Adipose tissue (tissue), 3 donors: ENCODE results near the gene TWNK. TPM values are rescaled to one million over a fixed set of nuclear protein-coding genes. Genes with fewer than 3 reads are reported as not detected.

ENCODE experiments used
- H3K27ac ChIP-seq: one replicate; pipeline ENCODE4 v1.5.1; 2013; ENCODE audit warnings: low read depth, low read length
- WGBS, 3 donors: extraction: QIAGEN DNeasy Blood & Tissue Kit; methylation state at CpG; one replicate each; pipeline ENCODE4 v1.1.7; 2013; 5-methylcytosine and 5-hydroxymethylcytosine counted together
- polyA plus RNA-seq, 3 donors: library from polyadenylated mRNA; stranded (reverse); fragments of 200-250 nt; gene quantifications; one replicate each; pipeline ENCODE4 v1.2.3, GENCODE V29; 2013
- donor health status: healthy with polysubstance abuse.
- donor health status: Bipolar disorder and iron deficiency.
- donor health status: healthy.

Gene TWNK
- polyA plus RNA-seq, 3 donors: 3.7 to 9.0 (median 4.9) TPM

DNA sequence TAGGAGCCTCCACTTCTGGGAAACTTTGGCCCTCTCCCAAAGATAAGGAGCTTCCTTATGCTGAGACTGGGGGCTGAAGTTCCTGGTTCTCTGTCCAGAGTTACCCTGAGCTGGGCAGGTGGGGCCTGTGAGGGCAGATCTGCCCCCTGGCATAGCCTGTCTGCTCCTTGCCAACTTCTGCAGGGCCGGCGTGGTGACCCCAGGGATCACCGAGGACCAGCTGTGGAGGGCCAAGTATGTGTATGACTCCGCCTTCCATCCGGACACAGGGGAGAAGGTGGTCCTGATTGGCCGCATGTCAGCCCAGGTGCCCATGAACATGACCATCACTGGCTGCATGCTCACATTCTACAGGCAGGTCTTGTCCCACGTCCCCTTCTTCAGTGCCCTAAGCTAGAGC is 48.0 kb downstream of the TWNK start:
- WGBS, 3 donors: 86 to 94% (median 90%) methylated on average over 7 of the region's 7 CpGs
- no peak overlapping the region for H3K27ac ChIP-seq

DNA sequence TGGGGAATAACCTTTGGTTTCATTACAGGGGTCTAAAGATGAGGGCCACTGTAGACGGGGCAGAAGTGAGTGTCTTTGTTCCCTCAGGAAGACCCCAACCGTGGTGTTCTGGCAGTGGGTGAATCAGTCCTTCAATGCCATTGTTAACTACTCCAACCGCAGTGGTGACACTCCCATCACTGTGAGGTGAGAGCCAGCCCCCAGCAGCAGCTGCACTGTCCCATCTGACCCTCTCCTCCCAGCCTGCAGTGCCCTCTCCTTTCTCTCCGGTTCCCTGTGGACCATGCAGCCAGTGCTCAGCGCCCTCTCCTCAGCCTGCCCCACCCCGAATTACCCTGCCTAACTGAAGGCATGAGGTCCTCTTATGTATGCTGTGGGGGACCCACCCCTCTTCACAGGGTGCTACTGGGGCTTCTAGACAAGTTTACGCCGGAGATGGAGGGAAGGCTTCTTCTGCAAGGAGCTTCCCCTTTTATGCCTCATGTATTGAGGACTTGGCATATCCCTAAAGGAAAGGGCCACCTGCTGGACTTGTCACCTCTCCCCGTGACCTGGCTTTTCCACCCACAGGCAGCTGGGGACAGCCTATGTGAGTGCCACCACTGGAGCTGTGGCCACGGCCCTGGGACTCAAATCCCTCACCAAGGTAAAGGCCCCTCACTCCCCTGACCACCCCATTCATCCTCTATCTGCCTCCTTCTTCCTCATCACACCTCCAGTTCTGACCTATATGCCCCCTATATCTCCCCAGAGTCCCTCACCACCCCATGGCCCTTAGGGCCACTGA is 48.8 kb downstream of the TWNK start:
- H3K27ac ChIP-seq: no peak overlapping the region
- WGBS, 3 donors: 84 to 86% (median 84%) methylated on average over 10 of the region's 10 CpGs

DNA sequence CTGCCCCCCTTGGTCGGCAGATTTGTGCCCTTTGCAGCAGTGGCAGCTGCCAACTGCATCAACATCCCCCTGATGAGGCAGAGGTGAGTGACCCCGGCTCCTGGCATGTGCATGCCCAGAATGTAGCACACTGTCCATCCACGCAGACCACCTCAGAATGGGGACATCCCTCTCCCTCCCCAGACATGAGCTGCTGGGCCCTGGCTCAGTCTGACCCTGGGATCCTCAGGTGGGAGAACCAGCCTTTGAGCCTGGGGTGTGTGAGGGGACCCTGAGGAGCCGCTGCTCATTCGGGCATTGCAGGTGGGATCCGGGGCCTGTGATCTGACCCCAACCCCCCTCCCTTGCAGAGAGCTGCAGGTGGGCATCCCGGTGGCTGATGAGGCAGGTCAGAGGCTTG is 49.4 kb downstream of the TWNK start:
- no peak overlapping the region for H3K27ac ChIP-seq
- WGBS, 3 donors: 80 to 90% (median 86%) methylated on average over 7 of the region's 7 CpGs

DNA sequence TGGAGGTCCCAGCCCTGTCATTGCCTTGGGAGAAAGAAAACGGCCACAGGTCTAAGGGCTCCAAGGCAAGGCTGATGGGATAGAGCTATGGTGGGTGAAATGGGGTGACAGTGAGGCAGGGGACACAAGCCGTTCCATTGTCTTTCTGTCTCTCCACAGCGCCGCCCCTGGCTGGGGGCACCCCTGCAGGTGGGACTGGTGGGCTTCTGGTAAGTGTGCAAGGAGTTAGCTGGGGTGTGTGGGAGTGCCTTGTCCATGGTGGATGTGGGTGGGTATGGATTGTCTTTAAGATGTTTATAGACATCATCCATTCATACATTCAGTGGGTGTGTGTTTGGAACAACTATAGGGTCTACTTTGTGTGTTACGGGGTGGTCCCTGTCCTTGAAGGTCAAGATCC is 51.1 kb downstream of the TWNK start:
- WGBS, 3 donors: 75 to 82% (median 78%) methylated on average over 5 of the region's 5 CpGs

DNA sequence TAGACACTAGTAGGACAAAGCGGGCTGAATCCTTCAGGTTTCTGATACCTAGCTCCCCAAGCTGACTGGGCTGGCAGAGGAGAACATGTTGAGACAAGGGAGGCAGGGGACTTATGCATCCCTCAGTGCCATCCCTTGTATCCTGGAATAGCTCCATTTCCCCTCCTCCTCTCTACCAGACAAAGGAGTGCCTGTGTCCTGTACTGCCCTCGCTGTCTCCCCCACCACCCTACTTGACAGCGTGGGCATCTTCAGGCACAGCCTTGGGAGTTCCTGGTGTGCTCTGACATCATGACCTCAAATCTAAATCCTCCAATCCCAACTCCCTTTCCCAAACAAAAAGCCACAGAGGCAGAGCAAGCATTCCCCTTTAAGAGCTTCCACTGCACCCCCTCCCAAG is 52.7 kb downstream of the TWNK start:
- whole genome bisulfite sequencing, 3 donors: 91 to 97% (median 92%) methylated on average over 3 of the region's 3 CpGs
- no peak overlapping the region for H3K27ac ChIP-seq

More for the DNA sequence above, 51.1 kb downstream of the TWNK start:
- H3K27ac ChIP-seq: no peak overlapping the region

DNA sequence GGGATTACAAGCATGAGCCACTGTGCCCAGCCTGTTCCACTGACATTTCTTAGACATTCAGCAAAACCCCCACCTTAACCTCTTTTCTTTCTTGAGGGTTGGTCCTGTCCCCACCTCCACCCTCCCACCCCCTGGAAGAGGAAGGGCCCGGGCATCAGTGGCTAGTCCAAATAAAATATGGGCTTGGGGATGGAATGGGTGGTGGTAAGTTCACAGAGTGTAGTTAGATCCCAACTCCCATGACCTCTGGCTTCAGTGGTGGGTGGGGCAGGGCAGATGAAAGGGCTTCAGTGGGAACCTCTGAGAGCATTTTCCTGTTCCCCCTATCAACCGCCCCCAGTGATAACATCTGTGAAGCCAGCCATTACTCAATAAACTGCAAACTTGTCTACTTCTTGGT is 53.5 kb downstream of the TWNK start:
- 35 to 47% (median 42%) methylated on average over 2 of the region's 2 CpGs for WGBS, 3 donors
- H3K27ac ChIP-seq: no peak overlapping the region

DNA sequence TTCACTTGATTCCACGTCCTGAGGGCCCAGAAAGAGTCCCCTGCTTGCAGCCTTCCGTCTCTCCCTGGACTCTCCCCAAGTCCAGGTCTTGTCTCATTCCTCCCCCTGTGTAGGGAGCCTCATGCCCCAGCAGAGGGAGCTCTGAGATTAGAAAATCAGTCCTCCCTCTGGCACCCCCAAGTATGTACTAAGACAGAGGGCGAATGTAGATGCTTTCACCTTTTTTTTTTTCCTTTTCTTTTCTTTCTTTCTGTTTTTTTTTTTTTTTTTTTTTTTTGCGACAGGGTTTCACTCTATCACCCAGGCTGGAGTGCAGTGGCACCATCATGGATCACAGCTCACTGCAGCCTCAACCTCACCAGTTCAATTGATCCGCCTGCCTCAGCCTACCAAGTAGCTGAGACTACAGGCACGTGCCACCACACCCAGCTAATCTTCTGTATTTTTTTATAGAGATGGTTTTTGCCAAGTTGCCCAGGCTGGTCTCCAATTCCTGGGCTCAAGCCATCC is 54.0 kb downstream of the TWNK start:
- H3K27ac ChIP-seq: no peak overlapping the region
- 20 to 28% (median 22%) methylated on average over 6 of the region's 6 CpGs for WGBS, 3 donors

DNA sequence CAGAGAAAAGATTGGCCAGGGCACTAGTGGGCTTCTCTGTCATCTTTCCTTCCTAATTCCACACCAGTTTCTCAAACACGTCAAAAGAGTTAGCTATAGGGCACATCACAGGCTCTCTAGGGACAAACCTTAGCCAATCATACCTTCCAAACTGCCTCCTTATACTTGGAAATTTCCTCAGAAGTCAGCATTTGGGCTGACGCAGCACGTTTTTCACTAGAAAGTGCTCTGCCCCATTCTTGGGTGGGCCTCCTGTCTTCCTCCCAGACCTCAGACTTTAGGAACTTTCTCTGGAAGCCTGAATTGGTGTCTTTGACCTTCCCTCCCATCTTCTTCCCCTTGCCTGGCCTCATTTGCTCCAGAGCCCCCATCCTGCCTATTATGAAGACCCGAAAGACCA is 54.8 kb downstream of the TWNK start:
- 60 to 67% (median 62%) methylated on average over 4 of the region's 4 CpGs for WGBS, 3 donors
- no peak overlapping the region for H3K27ac ChIP-seq

DNA sequence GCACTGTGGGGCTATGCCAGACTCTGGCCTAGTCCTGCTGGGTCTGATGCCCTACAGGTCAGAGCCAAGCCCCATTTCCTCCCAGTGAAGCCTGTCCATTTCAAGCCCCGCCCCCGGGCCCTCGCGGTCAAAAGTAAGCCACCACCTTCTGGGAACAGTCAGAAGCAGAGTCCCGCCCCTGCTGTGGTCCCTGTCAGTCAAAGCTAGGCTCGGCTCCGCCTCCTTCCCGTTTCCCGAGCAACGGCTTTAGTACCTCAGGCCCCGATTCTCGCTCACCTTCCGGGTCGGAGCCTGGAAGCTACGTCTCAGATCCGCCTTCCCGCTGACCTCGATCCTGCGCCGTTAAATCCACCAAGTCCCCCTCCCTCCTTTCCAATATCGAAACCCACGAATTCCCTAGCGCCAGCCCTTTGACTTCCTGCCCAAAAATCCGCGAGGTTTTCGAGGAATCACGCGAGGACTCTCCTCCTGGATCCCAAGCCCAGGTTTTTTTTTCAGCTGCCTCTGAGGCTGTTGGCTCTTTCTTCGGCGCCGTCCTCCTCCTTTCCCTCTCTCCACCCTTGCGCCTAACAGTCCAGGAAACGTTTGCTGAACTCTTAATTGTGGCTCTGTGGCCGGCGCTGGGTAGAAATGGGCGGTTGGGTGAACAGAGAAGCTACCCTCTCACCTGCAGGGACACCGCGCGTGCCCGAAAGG is 55.5 kb downstream of the TWNK start:
- 2 to 4% (median 4%) methylated on average over 40 of the region's 40 CpGs for WGBS, 3 donors
- peak overlapping the region; percentile 46 for H3K27ac ChIP-seq

DNA sequence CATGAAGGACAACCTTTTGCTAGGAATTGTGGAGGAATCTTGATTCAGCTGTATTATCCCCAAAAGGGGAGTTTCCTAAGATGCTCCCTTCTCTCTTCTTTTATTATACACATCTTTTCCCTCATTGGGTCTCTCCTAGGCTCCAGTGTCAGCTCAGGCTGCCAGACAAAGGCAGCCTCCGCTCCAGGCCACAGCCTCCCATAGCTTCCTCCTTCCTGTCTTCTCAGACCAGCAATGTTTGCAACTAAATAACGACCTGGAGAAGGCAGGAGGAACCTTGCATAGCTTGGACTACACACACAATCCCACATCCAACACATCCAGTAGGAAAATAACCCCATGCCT is 56.0 kb downstream of the TWNK start:
- WGBS, 3 donors: 0 to 25% (median 14%) methylated on average over 2 of the region's 2 CpGs
- peak overlapping the region; percentile 46 for H3K27ac ChIP-seq

Other genes starting within 250 kb of the TWNK start
- gene PAX2, start 242.0 kb upstream of the TWNK start, polyA plus RNA-seq: under 1 TPM in 1 of 3 donors, not detected in 2; 0.17 TPM
- gene SLF2, start 74.6 kb upstream of the TWNK start, polyA plus RNA-seq: 1 to 10 TPM; 4.8 to 8.7 (median 6.1) TPM
- 10 to 100 TPM in 1 of 3 donors, 1 to 10 TPM in 2; 1.6 to 10.0 (median 2.3) TPM for gene SEMA4G, start 18.0 kb upstream of the TWNK start, polyA plus RNA-seq
- 100 to 1,000 TPM in 1 of 3 donors, 10 to 100 TPM in 2; 76.5 to 109 (median 96.3) TPM for gene MRPL43, start within 50 bp of the TWNK start, polyA plus RNA-seq
- 100 to 1,000 TPM in 1 of 3 donors, 10 to 100 TPM in 2; 22.4 to 105 (median 91.5) TPM for gene LZTS2, start 12.3 kb downstream of the TWNK start, polyA plus RNA-seq
- 1 to 10 TPM in 2 of 3 donors, under 1 TPM in 1; 0.25 to 3.3 (median 2.3) TPM for gene PDZD7, start 43.6 kb downstream of the TWNK start, polyA plus RNA-seq
- 10 to 100 TPM; 17.0 to 47.8 (median 27.0) TPM for gene SFXN3, start 43.7 kb downstream of the TWNK start, polyA plus RNA-seq
- 1 to 10 TPM; 1.2 to 9.2 (median 3.1) TPM for gene KAZALD1, start 74.4 kb downstream of the TWNK start, polyA plus RNA-seq
- gene TLX1, start 143.8 kb downstream of the TWNK start, polyA plus RNA-seq: under 1 TPM in 2 of 3 donors, not detected in 1; 0.02 to 0.09 TPM
- gene LBX1, start 241.9 kb downstream of the TWNK start, polyA plus RNA-seq: not detected